HG02970 (cell line): Measurements from ENCODE around the gene S100A14.
A peak's percentile ranks its signal among the peaks of the same experiment; 100 is the strongest.
"Not testable (repeated sequence)": the region's sequence is repeated elsewhere in the genome, so short reads cannot be mapped to it uniquely, and the experiment has no call there.

Experiments
- ATAC-seq: cut with Tn5 transposase; IDR thresholded peaks from one replicate; pipeline ENCODE4 v1.9.1; 2021; ENCODE audit warnings: mild to moderate bottlenecking, moderate library complexity, moderate number of reproducible peaks; ENCODE audit not compliant: unreplicated experiment, low FRiP score

Gene S100A14

GRCh38 chr1:153640213-153640612 lies 24.1 kb upstream of the S100A14 start:
- not testable (repeated sequence) for ATAC-seq

GRCh38 chr1:153639280-153639679 lies 23.2 kb upstream of the S100A14 start:
- ATAC-seq = no peak

- ATAC-seq = no peak
Observed at GRCh38 chr1:153638261-153638660, 22.1 kb upstream of the S100A14 start.

- ATAC-seq = no peak
Observed at GRCh38 chr1:153636312-153636711, 20.2 kb upstream of the S100A14 start.

- no peak for ATAC-seq
Observed at GRCh38 chr1:153635872-153636271, 19.7 kb upstream of the S100A14 start.

- peak; percentile 93 for ATAC-seq
Observed at GRCh38 chr1:153633754-153634665, 17.9 kb upstream of the S100A14 start, which contains the start of gene CHTOP. Gene CHTOP (plus strand): TSS chr1:153634066. CDS start chr1:153636589, 2,523 bp downstream.

- no peak for ATAC-seq
Observed at GRCh38 chr1:153633161-153633753, 17.1 kb upstream of the S100A14 start.

GRCh38 chr1:153631047-153632022 lies 15.2 kb upstream of the S100A14 start:
- no peak for ATAC-seq

GRCh38 chr1:153630384-153630783 lies 14.3 kb upstream of the S100A14 start:
- ATAC-seq = no peak

GRCh38 chr1:153629971-153630370 lies 13.8 kb upstream of the S100A14 start:
- ATAC-seq = no peak

- ATAC-seq = no peak
Observed at GRCh38 chr1:153629343-153629665, 13.2 kb upstream of the S100A14 start.

GRCh38 chr1:153628638-153629342 lies 12.7 kb upstream of the S100A14 start:
- no peak for ATAC-seq

GRCh38 chr1:153627715-153628626 lies 11.8 kb upstream of the S100A14 start, which contains the start of gene S100A1:
Gene S100A1 (plus strand): TSS chr1:153628434. CDS start chr1:153630522, 2,088 bp downstream.
- ATAC-seq = no peak

- no peak for ATAC-seq
Observed at GRCh38 chr1:153626904-153627714, 11.0 kb upstream of the S100A14 start, which contains the start of gene S100A13. Gene S100A13 (minus strand): TSS chr1:153627505. CDS start chr1:153626472, 1,033 bp downstream.

- ATAC-seq = no peak
Observed at GRCh38 chr1:153626477-153626903, 10.4 kb upstream of the S100A14 start.

- ATAC-seq = no peak
Observed at GRCh38 chr1:153624965-153625611, 9.0 kb upstream of the S100A14 start.

GRCh38 chr1:153623101-153623500 lies 7.0 kb upstream of the S100A14 start:
- no peak for ATAC-seq
